PC-3 (cell line): ENCODE measurements around the gene GFY.
A peak's percentile ranks its signal among the peaks of the same experiment; 100 is the strongest.

ENCODE experiments used
- EZH2 ChIP-seq: fragments of 300-600 bp; sonication (generic); IDR thresholded peaks from one replicate; pipeline ENCODE4 v1.6.1; 2017; ENCODE audit warnings: antibody characterized with exemption, mild to moderate bottlenecking, low read length; ENCODE audit not compliant: unreplicated experiment
- TF ChIP-seq, protein P1 (sequence below): fragments of 300-600 bp; sonication (generic); conservative IDR thresholded peaks from 2 replicates; pipeline ENCODE4 v1.5.1; 2017; ENCODE audit warnings: antibody characterized with exemption, low read depth, mild to moderate bottlenecking, low read length

DNA sequence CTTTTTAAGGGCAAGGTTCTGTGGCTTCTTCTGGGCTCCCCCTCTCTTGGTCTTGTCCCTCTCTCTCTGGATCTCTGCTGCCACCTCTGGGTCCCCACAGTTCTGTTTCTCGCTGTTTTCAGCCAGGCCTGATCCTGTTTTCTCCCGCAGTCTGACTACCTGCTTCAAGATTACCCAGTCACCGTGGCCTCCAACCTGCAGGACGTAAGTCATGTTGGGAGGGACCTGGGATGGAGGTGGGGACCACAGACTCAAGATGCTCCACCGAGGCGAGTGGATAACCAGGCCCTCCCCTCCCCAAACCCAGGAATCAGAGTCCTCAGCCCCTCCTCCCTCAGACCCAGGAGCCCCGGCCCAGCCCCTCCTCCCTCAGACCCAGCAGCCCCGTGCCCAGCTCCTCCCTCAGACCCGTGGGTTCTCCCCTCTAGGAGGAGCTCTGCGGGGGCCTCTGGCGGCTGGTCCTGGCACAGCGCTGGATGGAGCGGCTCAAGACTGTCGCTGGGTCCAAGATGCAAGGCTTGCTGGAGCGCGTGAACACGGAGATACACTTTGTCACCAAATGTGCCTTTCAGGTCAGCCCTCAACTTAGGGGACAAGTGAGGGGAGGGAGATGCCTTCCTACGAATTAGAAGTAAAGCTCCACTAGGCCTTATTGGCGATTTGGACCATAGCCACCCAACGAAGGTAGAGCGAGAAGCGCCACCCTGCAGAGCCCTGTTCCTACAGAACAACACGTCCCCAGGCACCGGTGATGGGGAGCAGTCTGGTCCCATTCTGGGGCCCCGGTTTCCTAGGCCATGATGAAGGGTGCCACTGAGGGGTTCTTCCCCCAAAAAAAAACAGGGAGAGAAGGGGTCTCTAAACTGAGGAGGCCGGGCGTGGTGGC is 51.0 kb downstream of the GFY start:
- TF ChIP-seq EZH2 = no peak
- TF ChIP-seq, protein P1, sequence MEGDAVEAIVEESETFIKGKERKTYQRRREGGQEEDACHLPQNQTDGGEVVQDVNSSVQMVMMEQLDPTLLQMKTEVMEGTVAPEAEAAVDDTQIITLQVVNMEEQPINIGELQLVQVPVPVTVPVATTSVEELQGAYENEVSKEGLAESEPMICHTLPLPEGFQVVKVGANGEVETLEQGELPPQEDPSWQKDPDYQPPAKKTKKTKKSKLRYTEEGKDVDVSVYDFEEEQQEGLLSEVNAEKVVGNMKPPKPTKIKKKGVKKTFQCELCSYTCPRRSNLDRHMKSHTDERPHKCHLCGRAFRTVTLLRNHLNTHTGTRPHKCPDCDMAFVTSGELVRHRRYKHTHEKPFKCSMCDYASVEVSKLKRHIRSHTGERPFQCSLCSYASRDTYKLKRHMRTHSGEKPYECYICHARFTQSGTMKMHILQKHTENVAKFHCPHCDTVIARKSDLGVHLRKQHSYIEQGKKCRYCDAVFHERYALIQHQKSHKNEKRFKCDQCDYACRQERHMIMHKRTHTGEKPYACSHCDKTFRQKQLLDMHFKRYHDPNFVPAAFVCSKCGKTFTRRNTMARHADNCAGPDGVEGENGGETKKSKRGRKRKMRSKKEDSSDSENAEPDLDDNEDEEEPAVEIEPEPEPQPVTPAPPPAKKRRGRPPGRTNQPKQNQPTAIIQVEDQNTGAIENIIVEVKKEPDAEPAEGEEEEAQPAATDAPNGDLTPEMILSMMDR = peak; percentile 23; the same call in 1 of the 2 replicates
